Neural progenitor cell (in vitro differentiated cells): ENCODE measurements around the gene VAV1. TPM values are rescaled to one million over a fixed set of nuclear protein-coding genes. Genes with fewer than 3 reads are reported as not detected.
"Not testable (repeated sequence)": the region's sequence is repeated elsewhere in the genome, so short reads cannot be mapped to it uniquely, and the experiment has no call there.

Source experiments
- DNase-seq: peaks from one replicate; pipeline ENCODE4 v3.0.0-alpha.2; 2016; ENCODE audit warnings: low spot score
- H2AFZ ChIP-seq: fragments of 200-600 bp; sonication (generic); replicated peaks from 2 replicates; pipeline ENCODE4 v1.6.1; 2016; ENCODE audit warnings: antibody characterized with exemption
- H3F3A ChIP-seq: fragments of 200-600 bp; sonication (generic); 2 replicates; pipeline ENCODE4 v1.6.1; 2016; ENCODE audit warnings: antibody characterized with exemption, low read depth
- H3K27ac ChIP-seq: fragments of 200-600 bp; sonication (generic); 2 replicates; pipeline ENCODE4 v1.5.1; 2016; ENCODE audit warnings: mild to moderate bottlenecking
- H3K27me3 ChIP-seq: fragments of 200-600 bp; sonication (generic); 2 replicates; pipeline ENCODE4 v1.6.1; 2016; ENCODE audit warnings: mild to moderate bottlenecking, moderate library complexity
- H3K36me3 ChIP-seq: fragments of 200-600 bp; sonication (generic); 2 replicates; pipeline ENCODE4 v1.5.1; 2016
- H3K4me1 ChIP-seq: fragments of 200-600 bp; sonication (generic); 2 replicates; pipeline ENCODE4 v1.6.1; 2016; ENCODE audit warnings: mixed run types
- H3K4me2 ChIP-seq: fragments of 200-600 bp; sonication (generic); 2 replicates; pipeline ENCODE4 v1.6.1; 2016
- H3K4me3 ChIP-seq: fragments of 200-600 bp; sonication (generic); 2 replicates; pipeline ENCODE4 v1.5.1; 2016
- H3K79me2 ChIP-seq: fragments of 200-600 bp; sonication (generic); 2 replicates; pipeline ENCODE4 v1.6.1; 2016; ENCODE audit warnings: low read depth
- H3K9ac ChIP-seq: fragments of 200-600 bp; sonication (generic); 2 replicates; pipeline ENCODE4 v1.6.1; 2016
- H3K9me3 ChIP-seq: fragments of 200-600 bp; sonication (generic); 2 replicates; pipeline ENCODE4 v1.5.1; 2016; ENCODE audit warnings: low read depth
- H4K20me1 ChIP-seq: fragments of 200-600 bp; sonication (generic); 2 replicates; pipeline ENCODE4 v1.6.1; 2016; ENCODE audit warnings: low read depth
- H3K27ac Mint-ChIP-seq: 3 replicates; pipeline ENCODE4 v1.8.0; 2021; ENCODE audit warnings: mixed read lengths
- H3K27me3 Mint-ChIP-seq: 2 replicates; pipeline ENCODE4 v1.8.0; 2022; ENCODE audit warnings: low read depth, mild to moderate bottlenecking, inconsistent platforms, moderate library complexity, mixed read lengths; ENCODE audit not compliant: insufficient read depth
- H3K36me3 Mint-ChIP-seq: 3 replicates; pipeline ENCODE4 v1.8.0; 2021; ENCODE audit warnings: mixed read lengths
- H3K4me1 Mint-ChIP-seq: 3 replicates; pipeline ENCODE4 v1.8.0; 2021; ENCODE audit warnings: mixed read lengths
- H3K4me3 Mint-ChIP-seq: 3 replicates; pipeline ENCODE4 v1.8.0; 2021; ENCODE audit warnings: mild to moderate bottlenecking, moderate library complexity, mixed read lengths
- H3K9me3 Mint-ChIP-seq: 3 replicates; pipeline ENCODE4 v1.8.0; 2020; ENCODE audit warnings: mixed read lengths
- EZH2 ChIP-seq: fragments of 200-600 bp; sonication (generic); IDR thresholded peaks from 2 replicates; pipeline ENCODE4 v1.6.1; 2017; ENCODE audit warnings: antibody characterized with exemption, mild to moderate bottlenecking, moderate library complexity
- EZH2phosphoT487 ChIP-seq: fragments of 200-600 bp; sonication (generic); IDR thresholded peaks from 2 replicates; pipeline ENCODE4 v1.6.1; 2017; ENCODE audit warnings: antibody characterized with exemption
- total RNA-seq: library from RNA; depleted of rRNA; stranded (reverse); fragments of >200 nt; gene quantifications from 2 replicates; pipeline ENCODE4 v1.2.3, GENCODE V29; 2015; ENCODE audit warnings: low replicate concordance
- TF ChIP-seq, protein P1 (sequence below): fragments of 200-600 bp; sonication (generic); IDR thresholded peaks from 2 replicates; pipeline ENCODE4 v1.5.1; 2017; ENCODE audit warnings: antibody characterized with exemption, mild to moderate bottlenecking

Gene VAV1
- total RNA-seq, 1 donor from 2014 or later = not detected

DNA sequence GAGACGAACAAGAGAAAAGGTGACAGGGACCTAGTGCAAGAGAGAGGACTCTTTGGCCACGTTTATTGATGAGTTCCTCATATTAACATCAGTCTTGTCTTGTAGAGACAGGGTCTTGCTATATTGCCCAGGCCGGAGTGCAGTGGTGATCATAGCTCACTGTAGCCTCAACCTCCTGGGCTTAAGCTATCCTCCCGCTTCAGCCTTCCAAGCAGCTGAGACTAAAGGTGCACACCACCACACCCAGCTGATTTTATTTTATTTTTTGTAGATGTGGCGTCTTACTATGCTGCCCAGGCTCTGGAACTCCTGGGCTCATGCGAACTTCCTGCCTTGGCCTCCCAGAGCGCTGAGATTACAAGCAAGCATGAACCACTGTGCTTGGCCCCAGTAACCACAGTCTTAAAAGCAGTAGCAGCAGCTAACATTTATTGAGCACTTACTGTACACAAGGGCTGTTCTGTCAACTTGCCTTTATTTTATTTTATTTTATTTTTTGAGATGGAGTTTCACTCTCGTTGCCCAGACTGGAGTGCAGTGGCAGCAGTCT, 4.2 kb upstream of the VAV1 start:
- Histone ChIP-seq H3K4me3 (no peak overlapping the region), H2AFZ (peak overlapping the region; percentile 77), H3K79me2 (no peaks in the 10 kb centered on the region), H3K36me3 (no peaks in the 10 kb centered on the region), H3K4me2 (peak overlapping the region; percentile 89), H3K27me3 (peaks cover 22% of the 10 kb centered on the region), H3K27ac (no peak overlapping the region), H3F3A (peaks cover 21% of the 10 kb centered on the region), H3K9me3 (no peaks in the 10 kb centered on the region), H3K9ac (no peak overlapping the region), H3K4me1 (no peaks in the 10 kb centered on the region), H4K20me1 (no peaks in the 10 kb centered on the region)
- Mint-ChIP-seq H3K9me3 (no peaks in the 10 kb centered on the region), H3K4me3 (peak overlapping the region; percentile 62), H3K4me1 (peaks cover 6% of the 10 kb centered on the region), H3K27ac (no peak overlapping the region), H3K27me3 (peaks cover 37% of the 10 kb centered on the region), H3K36me3 (no peaks in the 10 kb centered on the region)
- no peak for DNase-seq
- TF ChIP-seq, protein P1, sequence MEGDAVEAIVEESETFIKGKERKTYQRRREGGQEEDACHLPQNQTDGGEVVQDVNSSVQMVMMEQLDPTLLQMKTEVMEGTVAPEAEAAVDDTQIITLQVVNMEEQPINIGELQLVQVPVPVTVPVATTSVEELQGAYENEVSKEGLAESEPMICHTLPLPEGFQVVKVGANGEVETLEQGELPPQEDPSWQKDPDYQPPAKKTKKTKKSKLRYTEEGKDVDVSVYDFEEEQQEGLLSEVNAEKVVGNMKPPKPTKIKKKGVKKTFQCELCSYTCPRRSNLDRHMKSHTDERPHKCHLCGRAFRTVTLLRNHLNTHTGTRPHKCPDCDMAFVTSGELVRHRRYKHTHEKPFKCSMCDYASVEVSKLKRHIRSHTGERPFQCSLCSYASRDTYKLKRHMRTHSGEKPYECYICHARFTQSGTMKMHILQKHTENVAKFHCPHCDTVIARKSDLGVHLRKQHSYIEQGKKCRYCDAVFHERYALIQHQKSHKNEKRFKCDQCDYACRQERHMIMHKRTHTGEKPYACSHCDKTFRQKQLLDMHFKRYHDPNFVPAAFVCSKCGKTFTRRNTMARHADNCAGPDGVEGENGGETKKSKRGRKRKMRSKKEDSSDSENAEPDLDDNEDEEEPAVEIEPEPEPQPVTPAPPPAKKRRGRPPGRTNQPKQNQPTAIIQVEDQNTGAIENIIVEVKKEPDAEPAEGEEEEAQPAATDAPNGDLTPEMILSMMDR = no peak
- TF ChIP-seq EZH2phosphoT487 (no peak), EZH2 (no peak)

DNA sequence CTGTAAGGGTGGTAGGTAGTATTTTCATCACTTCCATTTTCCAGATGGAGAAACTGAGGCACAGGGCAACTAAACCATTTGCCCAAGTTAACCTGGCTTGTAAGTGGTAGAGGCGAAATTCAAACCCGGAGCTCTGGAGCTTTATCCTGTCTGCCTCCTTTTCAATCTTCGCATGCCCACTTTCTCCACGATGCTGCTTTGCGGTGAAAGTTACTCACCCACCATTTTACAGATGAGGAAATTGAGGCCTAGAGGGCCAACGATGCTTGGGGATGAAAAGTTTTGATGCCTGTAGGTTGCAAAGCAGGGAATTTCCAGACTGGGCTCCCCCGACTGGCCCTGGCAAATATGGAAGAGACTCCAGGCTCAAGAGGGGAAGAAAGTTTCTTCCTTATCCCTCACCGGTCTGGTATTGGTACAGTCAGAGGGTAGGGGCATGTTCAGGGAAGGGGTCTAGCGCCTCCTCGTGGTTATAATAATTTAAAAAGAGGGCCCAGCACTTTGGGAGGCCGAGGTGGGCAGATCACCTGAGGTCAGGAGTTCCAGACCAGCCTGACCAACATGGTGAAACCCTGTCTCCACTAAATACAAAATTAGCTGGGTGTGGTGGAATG, 3.4 kb upstream of the VAV1 start:
- Histone ChIP-seq H3K4me2 (no peak overlapping the region), H2AFZ (no peak overlapping the region), H3K79me2 (no peaks in the 10 kb centered on the region), H3K4me1 (no peaks in the 10 kb centered on the region), H3K9me3 (no peaks in the 10 kb centered on the region), H3F3A (peaks cover 21% of the 10 kb centered on the region), H3K27ac (no peak overlapping the region), H3K4me3 (no peak overlapping the region), H3K27me3 (peaks cover 22% of the 10 kb centered on the region), H4K20me1 (no peaks in the 10 kb centered on the region), H3K9ac (no peak overlapping the region), H3K36me3 (no peaks in the 10 kb centered on the region)
- peaks cover 9% of the 10 kb centered on the region for H3K4me1 Mint-ChIP-seq
- H3K27ac Mint-ChIP-seq = no peak overlapping the region
- H3K9me3 Mint-ChIP-seq = no peaks in the 10 kb centered on the region
- H3K4me3 Mint-ChIP-seq = no peak overlapping the region
- peak; percentile 64 for DNase-seq
- no peak for TF ChIP-seq EZH2
- TF ChIP-seq, protein P1 = peak; percentile 62
- H3K36me3 Mint-ChIP-seq = no peaks in the 10 kb centered on the region
- peaks cover 37% of the 10 kb centered on the region for H3K27me3 Mint-ChIP-seq

DNA sequence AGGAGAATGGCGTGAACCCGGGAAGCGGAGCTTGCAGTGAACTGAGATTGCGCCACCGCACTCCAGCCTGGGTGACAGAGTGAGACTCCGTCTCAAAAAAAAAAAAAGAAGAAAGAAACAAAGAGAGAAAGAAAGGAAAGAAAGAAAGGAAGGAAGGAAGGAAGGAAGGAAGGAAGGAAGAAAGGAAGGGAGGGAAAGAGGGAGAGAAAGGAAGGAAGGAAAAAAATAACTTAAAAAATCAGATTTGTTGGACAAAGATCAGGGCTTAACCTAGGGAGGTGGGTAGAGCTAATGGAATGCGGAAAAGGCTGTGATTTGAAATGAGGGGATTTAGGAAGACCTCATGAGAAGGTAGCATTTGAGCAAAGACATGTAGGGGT, 870 bp upstream of the VAV1 start:
- H3K27ac ChIP-seq, H3K79me2 ChIP-seq, H3K27me3 ChIP-seq, H3K4me3 Mint-ChIP-seq, H3K4me3 ChIP-seq, H3K4me1 Mint-ChIP-seq, H3K4me2 ChIP-seq, H3K9me3 Mint-ChIP-seq, H3K27ac Mint-ChIP-seq, H3K36me3 ChIP-seq, H4K20me1 ChIP-seq, H3K9ac ChIP-seq, H3K4me1 ChIP-seq, DNase-seq, H3K9me3 ChIP-seq, H2AFZ ChIP-seq, H3K36me3 Mint-ChIP-seq: not testable (repeated sequence)
- H3F3A ChIP-seq = peaks cover 24% of the 10 kb centered on the region
- H3K27me3 Mint-ChIP-seq = peaks cover 29% of the 10 kb centered on the region

DNA sequence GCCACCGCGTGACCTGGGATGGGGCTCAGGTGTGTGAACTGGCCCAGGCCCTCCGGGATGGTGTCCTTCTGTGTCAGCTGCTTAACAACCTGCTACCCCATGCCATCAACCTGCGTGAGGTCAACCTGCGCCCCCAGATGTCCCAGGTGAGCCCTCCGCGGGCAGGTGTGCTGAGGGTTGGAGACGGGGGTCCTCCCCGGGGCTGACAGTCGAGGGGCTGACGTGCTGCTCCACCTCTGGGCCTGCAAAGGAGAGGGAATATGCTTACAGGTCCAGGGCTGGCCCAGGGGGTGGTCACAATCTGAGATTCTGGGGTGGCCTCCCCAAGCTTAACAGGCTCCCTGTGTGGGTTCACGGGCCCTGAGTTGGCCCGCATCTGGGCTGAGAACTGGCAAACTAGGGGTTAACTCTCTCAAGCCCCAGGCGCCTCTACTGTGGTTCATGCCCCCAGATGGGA, 386 bp downstream of the VAV1 start:
- no peaks in the 10 kb centered on the region for H3K36me3 Mint-ChIP-seq
- Histone ChIP-seq H3K4me2 (no peak overlapping the region), H3K27me3 (no peaks in the 10 kb centered on the region), H3K9ac (no peak overlapping the region), H3K4me3 (no peak overlapping the region), H3F3A (peaks cover 19% of the 10 kb centered on the region), H3K27ac (no peak overlapping the region), H3K4me1 (no peaks in the 10 kb centered on the region), H3K79me2 (no peaks in the 10 kb centered on the region), H4K20me1 (no peaks in the 10 kb centered on the region), H2AFZ (no peak overlapping the region), H3K9me3 (no peaks in the 10 kb centered on the region), H3K36me3 (no peaks in the 10 kb centered on the region)
- no peak for DNase-seq
- H3K9me3 Mint-ChIP-seq = peaks cover 9% of the 10 kb centered on the region
- H3K4me3 Mint-ChIP-seq = no peak overlapping the region
- peaks cover 3% of the 10 kb centered on the region for H3K4me1 Mint-ChIP-seq
- peaks cover 20% of the 10 kb centered on the region for H3K27me3 Mint-ChIP-seq
- TF ChIP-seq, protein P1 = no peak
- TF ChIP-seq EZH2phosphoT487 (no peak), EZH2 (no peak)
- no peak overlapping the region for H3K27ac Mint-ChIP-seq
